GM11168 (cell line): ENCODE results near the gene CATSPER3.

ENCODE experiments used
- in situ Hi-C: fragments of 300-500 bp; cut with MboI; formaldehyde crosslinking; loops from one replicate; pipeline ENCODE4 v1.12.0; 2022; ENCODE audit warnings: low sequenced_read_pairs; ENCODE audit not compliant: unreplicated experiment

The CATSPER3 gene

GRCh38 chr5:135008981-135009735 lies 41.5 kb downstream of the CATSPER3 start:
- in situ Hi-C loops, result no loop called here

- in situ Hi-C loops, result no loop called here
Measured at GRCh38 chr5:135009736-135010501, 42.2 kb downstream of the CATSPER3 start.

- in situ Hi-C loops, result no loop called here
Measured at GRCh38 chr5:135010502-135011354, 43.0 kb downstream of the CATSPER3 start.

GRCh38 chr5:135011355-135012032 lies 43.8 kb downstream of the CATSPER3 start:
- in situ Hi-C loops, result no loop called here

GRCh38 chr5:135012033-135012588 lies 44.4 kb downstream of the CATSPER3 start:
- in situ Hi-C loops, result no loop called here

- in situ Hi-C loops, result no loop called here
Measured at GRCh38 chr5:135012951-135013391, 45.3 kb downstream of the CATSPER3 start.

GRCh38 chr5:135013445-135013844 lies 45.7 kb downstream of the CATSPER3 start:
- in situ Hi-C loops, result no loop called here

- in situ Hi-C loops, result no loop called here
Measured at GRCh38 chr5:135013947-135014570, 46.4 kb downstream of the CATSPER3 start.

- in situ Hi-C loops, result no loop called here
Measured at GRCh38 chr5:135015942-135016341, 48.2 kb downstream of the CATSPER3 start.

- in situ Hi-C loops, result no loop called here
Measured at GRCh38 chr5:135016861-135017290, 49.2 kb downstream of the CATSPER3 start.

- in situ Hi-C loops, result no loop called here
Measured at GRCh38 chr5:135018457-135018856, 50.8 kb downstream of the CATSPER3 start.

GRCh38 chr5:135019314-135019713 lies 51.6 kb downstream of the CATSPER3 start:
- in situ Hi-C loops, result no loop called here

GRCh38 chr5:135020111-135020895 lies 52.6 kb downstream of the CATSPER3 start:
- in situ Hi-C loops, result no loop called here

GRCh38 chr5:135024956-135025729 lies 57.4 kb downstream of the CATSPER3 start:
- in situ Hi-C loops, result no loop called here

- in situ Hi-C loops, result no loop called here
Measured at GRCh38 chr5:135025730-135026644, 58.3 kb downstream of the CATSPER3 start.

GRCh38 chr5:135026645-135027265 lies 59.0 kb downstream of the CATSPER3 start:
- in situ Hi-C loops, result no loop called here
